NCI-H146 treated with DMSO at 0.1 percent for 48 hours (cell line): Measurements from ENCODE around the gene TRMT11.
"Not testable (repeated sequence)": the region's sequence is repeated elsewhere in the genome, so short reads cannot be mapped to it uniquely, and the experiment has no call there.

Experiments
- DNase-seq: peaks from one replicate; lab custom pipeline; 2025; ENCODE audit not compliant: unreplicated experiment; lab: John Stamatoyannopoulos, UW

Gene TRMT11

DNA sequence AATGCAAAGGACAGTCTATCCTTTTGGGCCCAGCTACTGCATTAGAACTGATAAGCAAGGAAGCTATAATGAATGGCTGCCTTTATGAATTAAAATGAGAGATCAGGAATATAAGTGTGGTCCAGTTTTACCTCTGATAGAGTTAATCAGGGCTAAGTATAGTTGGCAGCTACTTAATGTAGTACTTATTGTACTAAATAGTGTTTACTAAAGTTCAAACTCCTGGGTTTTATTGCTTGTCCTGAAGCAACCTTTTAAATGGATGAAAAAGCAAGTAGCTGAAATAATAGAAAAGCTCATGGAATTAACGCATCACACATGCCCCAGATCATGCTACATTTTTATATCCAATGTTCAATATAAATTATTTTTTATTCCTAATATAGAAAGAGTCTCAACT is 5.3 kb downstream of the TRMT11 start:
- DNase-seq: no peak

GRCh38 chr6:125994670-125995488 is 8.5 kb downstream of the TRMT11 start:
- no peak for DNase-seq

DNA sequence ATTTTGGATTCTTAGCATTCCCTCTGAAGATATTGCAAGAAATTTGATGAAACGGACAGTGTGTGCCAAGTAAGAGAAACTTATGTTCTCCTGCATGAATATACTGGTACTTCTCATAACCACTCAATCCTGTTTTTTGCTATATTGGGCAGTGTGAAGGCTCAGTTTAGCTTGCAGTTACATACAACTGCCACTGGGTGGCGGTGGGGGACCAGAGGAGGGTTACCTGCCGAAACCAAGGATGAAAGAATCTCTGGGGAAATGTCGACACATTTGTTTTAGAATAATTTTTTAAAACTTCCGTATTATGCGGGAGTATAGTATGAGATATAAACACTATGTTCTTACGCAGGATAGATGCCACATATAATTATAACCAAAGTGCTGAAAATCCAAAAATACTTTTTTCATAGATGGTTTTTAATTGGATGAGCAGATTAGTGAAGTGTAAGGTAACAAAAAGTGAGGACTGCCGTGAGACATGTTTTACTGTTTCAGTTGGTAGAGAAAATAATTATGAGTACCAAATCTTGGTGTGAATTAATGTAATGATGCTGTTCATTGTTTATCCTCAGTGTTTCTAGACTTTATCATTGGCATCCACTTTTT is 9.7 kb downstream of the TRMT11 start:
- peak; percentile 79 for DNase-seq

GRCh38 chr6:126002755-126003679 is 16.7 kb downstream of the TRMT11 start:
- DNase-seq: no peak

DNA sequence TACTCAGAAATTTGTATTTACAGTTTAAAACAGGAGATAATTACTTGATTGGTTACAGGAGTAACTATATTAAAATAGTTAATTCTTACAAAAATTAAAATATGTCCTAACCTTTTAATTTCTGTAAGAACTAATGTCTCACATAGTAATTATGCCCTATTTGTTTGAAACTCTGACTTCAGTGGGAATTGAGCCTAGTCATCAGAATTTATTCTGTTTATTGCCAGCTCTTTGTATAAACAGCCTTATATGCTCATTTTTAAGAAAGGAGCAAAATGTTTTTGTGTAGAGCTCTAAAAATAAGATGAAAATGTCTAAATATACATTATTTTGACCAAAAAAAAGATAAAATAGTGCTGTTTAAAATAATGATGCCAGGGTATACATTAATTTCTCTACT is 21.5 kb downstream of the TRMT11 start:
- DNase-seq: no peak

DNA sequence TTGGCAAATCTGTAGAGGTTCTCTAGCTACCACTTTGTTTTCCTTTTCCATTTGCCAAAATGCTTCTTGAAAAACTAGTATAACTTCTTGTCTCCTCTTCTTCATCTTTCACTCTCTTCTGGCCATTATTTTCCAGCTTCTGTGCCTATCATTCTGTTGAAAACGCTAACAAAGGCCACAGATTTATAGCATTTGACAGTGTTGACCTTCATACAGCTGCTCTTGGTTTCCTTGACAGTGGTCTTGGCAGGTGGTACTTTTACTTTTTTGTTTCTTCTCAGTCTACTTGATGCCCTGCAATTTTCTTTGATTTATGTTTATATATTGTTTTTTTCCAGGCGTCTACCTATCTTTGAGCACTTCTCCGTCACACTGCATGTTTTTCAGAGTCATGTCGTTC is 23.7 kb downstream of the TRMT11 start:
- DNase-seq: peak; percentile 33

DNA sequence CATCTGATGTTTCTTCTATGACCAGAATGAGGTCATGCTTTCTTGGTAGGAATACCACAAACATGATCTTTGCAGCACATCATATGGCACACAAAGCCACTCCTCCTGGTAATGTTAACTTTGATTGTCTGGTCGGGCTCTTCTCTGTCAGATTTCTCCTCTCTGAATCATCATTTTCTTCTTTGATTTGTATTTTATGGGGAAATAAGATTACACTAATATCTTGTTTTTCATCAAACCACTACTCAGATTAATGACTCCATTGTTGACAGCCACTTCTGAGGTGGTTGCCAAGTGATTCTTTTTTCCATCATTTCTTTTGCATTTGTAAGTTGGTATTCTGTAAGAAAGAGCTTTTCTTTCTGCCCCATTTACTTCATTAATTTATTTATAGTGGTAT is 29.5 kb downstream of the TRMT11 start:
- DNase-seq: no peak

GRCh38 chr6:126016591-126016990 is 30.3 kb downstream of the TRMT11 start:
- no peak for DNase-seq

- DNase-seq: peak; percentile 75
Measured at GRCh38 chr6:126017668-126018067, 31.3 kb downstream of the TRMT11 start.

DNA sequence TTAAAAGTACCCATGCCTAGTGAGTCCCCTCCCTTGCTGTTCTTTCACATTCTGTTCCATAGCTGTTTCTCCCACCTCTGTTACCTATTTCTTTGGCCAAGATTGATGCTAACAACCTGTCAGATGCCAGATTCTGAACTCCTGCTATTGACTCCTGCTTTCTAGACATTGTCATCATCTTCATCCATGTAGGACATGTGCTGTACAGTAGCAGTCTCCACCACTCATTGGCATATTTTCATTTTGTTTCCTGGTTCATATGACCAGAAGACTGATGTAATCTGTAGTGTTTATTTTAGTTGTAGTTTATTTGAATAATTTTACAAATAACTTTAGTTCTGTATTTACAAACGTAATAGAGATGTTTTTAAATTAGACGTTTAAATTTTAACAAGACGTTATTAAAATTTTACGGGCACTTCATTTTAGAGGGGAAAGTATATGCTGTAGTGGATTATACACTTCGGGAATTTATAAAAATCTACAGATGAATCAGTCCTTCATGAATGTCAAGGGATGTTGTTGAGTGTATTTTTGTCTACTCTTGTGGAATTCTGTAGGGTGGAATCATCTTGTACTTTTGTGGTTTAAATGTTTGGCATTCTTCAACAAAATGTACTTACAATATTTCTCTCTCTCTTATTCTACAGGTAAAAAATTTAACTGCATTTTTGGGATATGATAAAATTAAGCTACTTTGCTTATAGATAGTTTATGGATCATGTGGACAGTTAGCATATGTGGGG is 34.1 kb downstream of the TRMT11 start:
- no peak for DNase-seq

DNA sequence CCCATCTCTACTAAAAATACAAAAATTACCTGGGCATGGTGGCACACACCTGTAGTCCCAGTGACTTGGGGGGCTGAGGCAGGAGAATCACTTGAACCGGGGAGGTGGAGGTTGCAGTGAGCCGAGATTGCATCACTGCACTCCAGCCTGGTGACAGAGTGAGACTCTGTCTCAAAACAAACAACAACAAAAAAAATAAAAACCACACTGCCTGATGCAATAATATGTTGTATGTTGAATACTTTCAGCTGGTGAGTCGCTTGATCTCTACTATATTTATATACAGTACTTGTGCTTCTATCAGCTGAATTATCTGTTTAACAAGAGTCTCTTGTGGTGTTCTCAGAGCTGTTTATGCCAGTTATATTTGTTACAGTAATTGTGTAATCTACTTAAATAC is 37.1 kb downstream of the TRMT11 start:
- not testable (repeated sequence) for DNase-seq

DNA sequence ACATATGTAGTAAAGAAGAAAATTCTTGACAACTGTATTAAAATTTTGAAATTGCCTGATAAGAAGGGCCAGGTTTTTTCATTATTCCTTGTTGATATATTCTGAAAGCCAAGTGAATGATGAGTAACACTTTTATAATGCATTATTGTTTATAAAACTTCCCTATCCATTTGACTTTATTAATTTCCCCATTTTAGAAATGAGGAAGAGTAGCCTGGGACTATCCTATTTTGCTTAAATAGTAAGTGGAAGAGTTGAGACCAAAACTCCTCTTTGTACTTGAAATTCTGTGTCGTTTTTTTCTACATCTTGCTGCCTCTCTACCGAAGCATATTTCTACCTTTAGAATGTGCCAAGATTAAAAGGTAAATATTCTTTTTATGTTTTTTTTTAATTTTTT is 39.7 kb downstream of the TRMT11 start:
- no peak for DNase-seq

GRCh38 chr6:126027601-126028000 is 41.3 kb downstream of the TRMT11 start:
- DNase-seq: no peak

DNA sequence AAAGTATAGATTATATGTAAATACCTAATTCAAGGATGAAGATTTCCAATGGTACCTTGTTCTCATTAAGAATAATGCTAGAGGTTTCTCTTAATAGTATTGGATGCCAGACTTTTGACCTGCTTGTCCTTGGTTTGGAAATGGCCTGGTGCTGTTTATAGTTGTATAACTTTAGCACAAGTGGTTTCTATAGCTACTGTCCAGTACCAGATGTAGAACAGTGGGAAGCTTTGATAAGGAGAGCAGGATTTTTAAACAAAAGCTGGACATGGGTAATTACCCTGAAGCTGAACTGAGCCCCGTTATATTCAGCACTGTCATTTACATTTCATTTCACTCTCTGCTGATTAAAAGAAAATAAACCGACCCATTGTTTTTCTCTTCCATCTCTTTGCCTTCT is 43.7 kb downstream of the TRMT11 start:
- peak; percentile 75 for DNase-seq

DNA sequence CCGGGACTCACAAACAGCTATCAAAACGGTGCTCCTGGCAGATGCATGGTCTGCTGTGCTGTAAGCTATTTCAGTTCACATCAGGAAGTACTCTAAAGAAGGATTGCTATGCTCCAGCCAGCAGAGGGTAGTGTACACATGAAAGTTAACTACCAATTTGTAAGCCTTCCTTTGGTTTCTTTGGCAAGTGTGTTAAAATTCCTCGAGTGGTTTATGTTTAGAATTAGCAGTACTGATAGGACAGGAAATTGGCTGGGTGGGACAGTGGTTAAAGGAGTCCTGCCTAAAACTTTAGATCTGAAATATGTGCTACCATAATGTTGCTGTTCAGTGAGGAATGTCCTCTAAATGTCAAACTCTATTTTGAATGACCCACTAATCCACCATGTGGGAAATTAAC is 47.4 kb downstream of the TRMT11 start:
- peak; percentile 31 for DNase-seq

DNA sequence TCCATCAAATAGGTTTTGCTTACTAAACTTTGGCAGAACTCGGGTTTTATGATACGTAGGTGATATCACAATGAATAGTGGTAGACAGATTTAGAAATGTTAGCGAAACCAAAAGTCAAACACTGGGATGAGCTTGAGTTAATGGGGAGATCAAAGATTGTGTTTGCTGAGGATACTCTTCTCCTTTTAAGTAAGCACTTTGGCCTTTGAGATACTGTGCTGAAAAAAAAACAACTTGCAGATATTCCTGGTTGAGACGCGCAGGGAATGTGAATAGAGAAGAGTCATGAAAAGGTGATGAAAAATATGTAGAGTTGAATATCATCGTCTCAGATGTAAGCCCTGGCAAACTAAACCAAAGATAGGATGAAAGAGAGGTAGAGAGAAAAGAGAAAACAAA is 48.3 kb downstream of the TRMT11 start:
- no peak for DNase-seq

GRCh38 chr6:126035764-126036163 is 49.4 kb downstream of the TRMT11 start:
- no peak for DNase-seq

DNA sequence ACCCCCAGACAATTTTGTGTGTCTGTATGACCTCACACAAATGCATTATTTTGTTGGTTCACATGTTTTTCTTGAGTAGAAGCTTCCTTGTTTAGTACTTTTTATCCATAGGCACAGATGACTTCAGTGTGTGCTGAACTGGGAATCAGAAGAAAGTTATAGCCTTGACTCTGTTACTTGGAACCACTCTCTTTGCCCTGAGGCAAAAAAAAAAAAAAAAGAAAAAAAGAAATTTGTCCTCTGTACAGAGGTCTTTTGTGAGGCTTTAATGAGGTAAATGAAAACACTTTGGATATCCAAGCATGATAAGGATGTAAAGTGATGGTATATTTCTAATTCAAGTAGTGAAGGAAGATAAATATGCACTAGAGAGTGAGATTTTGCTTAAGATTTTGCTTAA is 51.9 kb downstream of the TRMT11 start:
- DNase-seq: no peak

GRCh38 chr6:126039284-126039683 is 52.9 kb downstream of the TRMT11 start:
- no peak for DNase-seq

DNA sequence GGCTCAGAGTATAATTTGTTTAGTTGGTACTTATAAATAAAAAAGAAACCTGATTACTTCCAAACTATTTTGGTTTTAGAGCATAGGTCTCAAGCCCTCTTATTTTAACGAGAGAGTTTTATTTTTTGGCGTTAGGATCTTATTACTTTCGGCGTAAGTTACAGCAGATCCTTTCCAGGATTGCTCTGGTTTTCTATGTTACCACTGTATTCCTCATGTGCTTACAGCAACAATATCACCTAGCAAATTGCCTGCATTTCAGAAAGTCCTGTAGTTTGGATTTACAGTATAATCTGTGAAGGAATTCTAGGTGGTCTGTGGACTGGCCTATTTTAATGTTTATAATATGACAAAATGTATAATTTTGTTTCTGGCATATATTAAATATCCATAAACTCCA is 54.1 kb downstream of the TRMT11 start:
- no peak for DNase-seq

DNA sequence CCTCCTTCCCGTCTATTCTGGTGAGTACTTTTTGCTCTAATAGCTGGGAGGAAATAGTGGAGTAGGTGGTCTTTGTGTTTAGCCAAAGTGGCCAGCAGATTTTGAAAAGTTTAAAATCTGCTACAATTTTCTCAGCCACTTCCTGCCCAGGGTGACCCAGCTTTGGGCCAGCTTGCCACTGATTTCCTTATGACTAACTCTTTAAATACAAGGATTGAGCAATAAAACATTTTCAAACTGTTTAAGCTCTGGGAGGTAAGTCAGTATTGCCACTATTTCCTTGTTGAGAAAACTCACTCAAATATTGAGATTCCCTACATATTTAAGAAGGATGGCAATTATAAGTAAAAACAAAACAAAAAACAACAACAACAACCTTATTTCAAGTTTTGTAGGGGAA is 54.5 kb downstream of the TRMT11 start:
- no peak for DNase-seq
